RWPE1 (cell line): ENCODE data around the gene COX6B2.
A peak's percentile ranks its signal among the peaks of the same experiment; 100 is the strongest.

Source experiments
- CTCF ChIA-PET: fragments of 350-600 bp; sonication (Branson Sonifier 250); formaldehyde crosslinking; extraction: SDS; loops from one replicate; lab custom pipeline; 2021; lab: Yijun Ruan, JAX
- POLR2A ChIA-PET: fragments of 400-600 bp; formaldehyde crosslinking; extraction: SDS; loops from one replicate; lab custom pipeline; 2020; ENCODE audit warnings: antibody characterized with exemption; ENCODE audit not compliant: low non-redundant PET; lab: Yijun Ruan, JAX
- DNase-seq: peaks from one replicate; pipeline ENCODE4 v3.0.0; 2012; ENCODE audit warnings: low spot score
- H3K27ac ChIP-seq: fragments of 450-650 bp; 2 replicates; pipeline ENCODE4 v1.5.1; 2017
- CTCF ChIP-seq: fragments of 450-650 bp; conservative IDR thresholded peaks from 2 replicates; pipeline ENCODE4 v1.5.1; 2017; ENCODE audit warnings: low read depth, mild to moderate bottlenecking

Gene COX6B2

GRCh38 chr19:55368701-55369563 lies 14.4 kb upstream of the COX6B2 start:
- CTCF ChIA-PET, result interaction anchor here (1.0 to 1.6 kb wide), 2 partner anchors 15 to 67 kb away, joined by 3 to 5 read pairs; partner anchors contain the start of gene TMEM238
- no peak for TF ChIP-seq CTCF
- peak; percentile 71 for DNase-seq
- peak overlapping the region; percentile 78 for H3K27ac ChIP-seq
- POLR2A ChIA-PET, result interaction anchor here (0.5 to 0.9 kb wide), 3 partner anchors 15 to 30 kb away, joined by 3 read pairs; partner anchors contain the start of gene TMEM238

GRCh38 chr19:55368106-55368505 lies 13.6 kb upstream of the COX6B2 start:
- ChIA-PET CTCF (no interaction called here), POLR2A (interaction anchor here (0.5 to 0.6 kb wide), 2 partner anchors 15 to 157 kb away, joined by 3 to 9 read pairs; no protein-coding TSS in a partner anchor)
- H3K27ac ChIP-seq, result peak overlapping the region; percentile 78
- DNase-seq, result no peak
- TF ChIP-seq CTCF, result no peak

- POLR2A ChIA-PET, result no interaction called here
- peak overlapping the region; percentile 7; the same call in 1 of the 2 replicates for H3K27ac ChIP-seq
- no peak for TF ChIP-seq CTCF
- CTCF ChIA-PET, result no interaction called here
- DNase-seq, result no peak
These were observed 12.3 kb upstream of the COX6B2 start for GRCh38 chr19:55366790-55367189.

GRCh38 chr19:55365964-55366363 lies 11.4 kb upstream of the COX6B2 start:
- POLR2A ChIA-PET, result no interaction called here
- no peak for TF ChIP-seq CTCF
- CTCF ChIA-PET, result no interaction called here
- no peak for DNase-seq
- no peak overlapping the region for H3K27ac ChIP-seq

- ChIA-PET POLR2A (no interaction called here), CTCF (no interaction called here)
- TF ChIP-seq CTCF, result no peak
- DNase-seq, result no peak
- no peak overlapping the region for H3K27ac ChIP-seq
These were observed 10.7 kb upstream of the COX6B2 start for GRCh38 chr19:55365245-55365644.

GRCh38 chr19:55362990-55363716 lies 8.6 kb upstream of the COX6B2 start, which contains the start of gene GARIN5B:
Gene GARIN5B, minus strand, starts transcription at chr19:55363260. Its CDS starts 194 bp downstream, at chr19:55363066.
- ChIA-PET POLR2A (interaction anchor here (0.6 kb wide), 1 partner anchor 389 kb away, joined by 3 read pairs; no protein-coding TSS in a partner anchor), CTCF (interaction anchor here (1.0 to 1.5 kb wide), 2 partner anchors 21 to 61 kb away, joined by 3 to 4 read pairs; partner anchors contain the start of gene TMEM238)
- H3K27ac ChIP-seq, result no peak within 1 kb of the TSS
- no peak for DNase-seq
- no peak for TF ChIP-seq CTCF
